ENCODE results near the gene IL36B.

Gene IL36B

GRCh38 chr2:113009622-113010021 lies 43.0 kb downstream of the IL36B start:
- DNase-seq (ENCODE audit: low spot score): no peak

GRCh38 chr2:113007250-113007649 lies 45.4 kb downstream of the IL36B start:
- no peak for DNase-seq (ENCODE audit: low spot score)

- no peak for DNase-seq (ENCODE audit: low spot score)
Measured at GRCh38 chr2:113005030-113005509, 47.6 kb downstream of the IL36B start, which contains the start of gene IL36A. IL36A (plus strand) TSS chr2:113005459; CDS start chr2:113005872, 413 bp downstream.

- DNase-seq (ENCODE audit: low spot score): no peak
Measured at GRCh38 chr2:113002677-113003076, 50.0 kb downstream of the IL36B start.

GRCh38 chr2:113000436-113000835 lies 52.2 kb downstream of the IL36B start:
- DNase-seq (ENCODE audit: low spot score): no peak

GRCh38 chr2:112997151-112997550 lies 55.5 kb downstream of the IL36B start:
- DNase-seq (ENCODE audit: low spot score): no peak

- DNase-seq (ENCODE audit: low spot score): no peak
Measured at GRCh38 chr2:112996635-112997034, 56.0 kb downstream of the IL36B start.

GRCh38 chr2:112995346-112995920 lies 57.2 kb downstream of the IL36B start:
- no peak for DNase-seq (ENCODE audit: low spot score)

- DNase-seq (ENCODE audit: low spot score): no peak
Measured at GRCh38 chr2:112994648-112995047, 58.0 kb downstream of the IL36B start.

- DNase-seq (ENCODE audit: low spot score): no peak
Measured at GRCh38 chr2:112993831-112994230, 58.8 kb downstream of the IL36B start.

GRCh38 chr2:112989611-112990010 lies 63.1 kb downstream of the IL36B start:
- DNase-seq (ENCODE audit: low spot score): no peak

- no peak for DNase-seq (ENCODE audit: low spot score)
Measured at GRCh38 chr2:112985090-112985489, 67.6 kb downstream of the IL36B start.

- DNase-seq (ENCODE audit: low spot score): no peak
Measured at GRCh38 chr2:112980537-112980936, 72.1 kb downstream of the IL36B start.

GRCh38 chr2:112979731-112980130 lies 72.9 kb downstream of the IL36B start:
- no peak for DNase-seq (ENCODE audit: low spot score)

- no peak for DNase-seq (ENCODE audit: low spot score)
Measured at GRCh38 chr2:112977559-112978056, 75.1 kb downstream of the IL36B start, which contains the start of gene IL36G. IL36G (plus strand) TSS chr2:112978006; CDS start chr2:112978639, 633 bp downstream.
